Large intestine (tissue), 3 donors: Measurements from ENCODE around the gene HMG20A. TPM values are rescaled to one million over a fixed set of nuclear protein-coding genes. Genes with fewer than 3 reads are reported as not detected.

Source experiments
- DNase-seq, 2 donors: peaks; one replicate each; pipeline versions ENCODE4 v3.0.0 to v3.0.0-alpha.2; 2013
- H3K27ac ChIP-seq: one replicate; pipeline ENCODE4 v1.5.1; 2013; ENCODE audit warnings: low read length
- H3K27me3 ChIP-seq: 2 replicates; pipeline ENCODE4 v1.6.1; 2013; ENCODE audit warnings: low read length; ENCODE audit not compliant: control insufficient read depth, insufficient read depth
- H3K36me3 ChIP-seq: 2 replicates; pipeline ENCODE4 v1.6.1; 2013; ENCODE audit warnings: low read length; ENCODE audit not compliant: control insufficient read depth, insufficient read depth
- H3K4me1 ChIP-seq: one replicate; pipeline ENCODE4 v1.6.1; 2013; ENCODE audit warnings: low read length; ENCODE audit not compliant: control insufficient read depth, insufficient read depth
- H3K4me3 ChIP-seq: one replicate; pipeline ENCODE4 v1.5.1; 2013; ENCODE audit warnings: low read length
- H3K9me3 ChIP-seq: one replicate; pipeline ENCODE4 v1.6.1; 2013; ENCODE audit warnings: mild to moderate bottlenecking, low read depth, low read length, moderate library complexity; ENCODE audit not compliant: control insufficient read depth
- WGBS: methylation state at CpG from one replicate; pipeline ENCODE4 v1.1.5; 2013; ENCODE audit warnings: low lambda C conversion rate; ENCODE audit not compliant: insufficient coverage; 5-methylcytosine and 5-hydroxymethylcytosine counted together
- polyA plus RNA-seq: library from polyadenylated mRNA; unstranded; fragments of 120-200 nt; gene quantifications from one replicate; pipeline ENCODE4 v1.2.1, GENCODE V29; 2013

The HMG20A gene
- polyA plus RNA-seq, 1 donor = 38.8 TPM

DNA sequence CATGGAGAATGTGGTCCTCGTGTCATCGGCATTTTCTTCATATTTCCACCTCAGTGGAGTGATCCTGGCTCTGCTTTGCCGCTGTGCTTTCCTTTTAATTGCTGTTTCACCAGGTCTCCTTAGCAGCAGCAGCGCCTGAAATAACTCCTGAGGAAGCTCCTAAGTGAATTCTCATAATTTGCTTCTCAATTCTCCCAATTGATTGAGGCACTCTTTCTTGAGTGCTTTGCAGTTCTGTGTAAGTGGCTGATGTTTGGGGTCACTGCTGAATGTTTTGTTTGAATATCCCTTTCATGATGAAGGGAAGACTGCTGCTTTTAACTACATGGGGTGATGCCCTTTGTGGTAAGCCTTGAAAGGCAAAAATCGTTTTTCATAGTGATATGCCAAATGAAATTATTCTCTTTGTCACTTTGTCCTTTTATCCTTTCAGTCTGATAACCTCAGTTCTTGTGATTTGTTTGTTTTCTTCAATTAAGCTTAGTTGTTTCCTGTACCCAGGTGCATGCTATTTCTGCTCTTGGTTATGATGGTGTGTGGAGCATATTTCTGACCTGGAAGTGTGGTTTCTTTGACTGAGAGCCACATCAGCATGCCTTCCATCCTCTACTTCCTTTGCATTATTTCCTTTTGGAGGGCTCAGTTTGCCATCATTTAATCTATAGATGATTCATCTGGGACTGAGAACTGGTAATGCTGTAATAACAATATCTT is 36.7 kb downstream of the HMG20A start:
- no peak for DNase-seq
- no peak overlapping the region for H3K27ac ChIP-seq
- no peaks in the 10 kb centered on the region for H3K27me3 ChIP-seq
- peaks cover 3% of the 10 kb centered on the region for H3K4me1 ChIP-seq
- peaks cover 17% of the 10 kb centered on the region for H3K36me3 ChIP-seq
- no peak overlapping the region for H3K4me3 ChIP-seq
- no peaks in the 10 kb centered on the region for H3K9me3 ChIP-seq
- WGBS = 77% methylated on average over 3 of the region's 5 CpGs

DNA sequence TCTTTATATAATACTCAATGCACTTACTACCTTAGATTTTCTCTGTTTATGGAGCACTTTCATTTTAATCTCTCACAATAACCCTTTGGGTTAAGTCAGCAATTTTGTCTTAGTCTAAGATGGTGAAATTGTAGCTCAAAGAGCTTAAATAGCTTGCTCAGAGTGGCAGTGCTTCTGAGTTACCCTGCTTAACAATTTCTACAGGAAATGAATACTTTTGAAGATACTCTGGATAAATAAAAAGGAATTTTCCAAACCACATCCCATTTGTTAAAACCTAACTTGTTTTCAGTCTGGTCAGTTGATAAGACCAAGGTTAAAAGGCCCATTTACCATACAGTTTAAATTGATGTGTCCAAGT is 37.2 kb downstream of the HMG20A start:
- no peak for DNase-seq
- H3K9me3 ChIP-seq = no peaks in the 10 kb centered on the region
- no peaks in the 10 kb centered on the region for H3K27me3 ChIP-seq
- peaks cover 3% of the 10 kb centered on the region for H3K4me1 ChIP-seq
- peaks cover 18% of the 10 kb centered on the region for H3K36me3 ChIP-seq
- no peak overlapping the region for H3K4me3 ChIP-seq
- H3K27ac ChIP-seq = no peak overlapping the region

DNA sequence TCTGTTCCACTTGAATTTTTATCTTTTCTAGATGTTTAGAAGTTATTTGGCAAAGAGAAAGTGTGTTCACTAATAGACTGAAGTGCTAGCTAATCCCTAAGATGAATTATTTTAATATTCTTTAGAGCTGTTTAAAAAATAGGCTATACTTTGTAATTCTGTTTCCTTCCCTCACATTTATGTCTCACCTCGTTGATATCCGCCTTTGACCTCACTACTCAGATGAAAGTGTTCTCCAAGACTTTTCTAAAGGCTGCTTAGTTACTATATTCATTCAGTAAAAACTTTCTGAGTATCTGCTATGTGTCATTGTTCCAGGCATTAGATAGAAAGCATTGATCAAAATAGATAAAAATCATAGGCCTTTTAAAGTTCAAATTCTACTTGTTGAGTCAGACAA is 38.3 kb downstream of the HMG20A start:
- WGBS = 100% methylated on average over 2 of the region's 2 CpGs

DNA sequence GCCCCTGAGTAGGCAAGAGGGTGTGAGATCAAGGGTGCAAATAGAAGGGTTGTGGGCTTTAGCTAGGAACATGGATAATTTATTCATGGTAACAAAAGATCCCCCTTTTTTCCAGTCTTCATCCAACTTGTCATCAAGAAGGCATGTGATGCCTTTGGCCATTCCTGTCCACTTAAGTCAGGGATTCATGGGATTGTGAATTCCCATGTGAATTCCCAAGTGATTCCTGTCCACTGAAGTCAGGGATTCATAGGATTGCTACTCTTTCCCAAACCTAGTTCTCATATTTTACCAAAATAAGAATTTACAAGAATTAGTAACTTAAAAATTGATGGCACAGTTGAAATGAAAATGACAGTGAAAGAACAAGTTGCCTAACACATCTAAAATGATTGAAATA is 40.8 kb downstream of the HMG20A start:
- H3K27ac ChIP-seq = no peak overlapping the region
- H3K36me3 ChIP-seq = peaks cover 22% of the 10 kb centered on the region
- no peak overlapping the region for H3K4me3 ChIP-seq
- H3K27me3 ChIP-seq = no peaks in the 10 kb centered on the region
- no peak for DNase-seq
- H3K9me3 ChIP-seq = no peaks in the 10 kb centered on the region
- peaks cover 3% of the 10 kb centered on the region for H3K4me1 ChIP-seq

More for the DNA sequence above, 38.3 kb downstream of the HMG20A start:
- Histone ChIP-seq H3K9me3 (no peaks in the 10 kb centered on the region), H3K36me3 (peaks cover 19% of the 10 kb centered on the region), H3K27ac (no peak overlapping the region), H3K27me3 (no peaks in the 10 kb centered on the region), H3K4me3 (no peak overlapping the region), H3K4me1 (peaks cover 3% of the 10 kb centered on the region)
- no peak for DNase-seq

DNA sequence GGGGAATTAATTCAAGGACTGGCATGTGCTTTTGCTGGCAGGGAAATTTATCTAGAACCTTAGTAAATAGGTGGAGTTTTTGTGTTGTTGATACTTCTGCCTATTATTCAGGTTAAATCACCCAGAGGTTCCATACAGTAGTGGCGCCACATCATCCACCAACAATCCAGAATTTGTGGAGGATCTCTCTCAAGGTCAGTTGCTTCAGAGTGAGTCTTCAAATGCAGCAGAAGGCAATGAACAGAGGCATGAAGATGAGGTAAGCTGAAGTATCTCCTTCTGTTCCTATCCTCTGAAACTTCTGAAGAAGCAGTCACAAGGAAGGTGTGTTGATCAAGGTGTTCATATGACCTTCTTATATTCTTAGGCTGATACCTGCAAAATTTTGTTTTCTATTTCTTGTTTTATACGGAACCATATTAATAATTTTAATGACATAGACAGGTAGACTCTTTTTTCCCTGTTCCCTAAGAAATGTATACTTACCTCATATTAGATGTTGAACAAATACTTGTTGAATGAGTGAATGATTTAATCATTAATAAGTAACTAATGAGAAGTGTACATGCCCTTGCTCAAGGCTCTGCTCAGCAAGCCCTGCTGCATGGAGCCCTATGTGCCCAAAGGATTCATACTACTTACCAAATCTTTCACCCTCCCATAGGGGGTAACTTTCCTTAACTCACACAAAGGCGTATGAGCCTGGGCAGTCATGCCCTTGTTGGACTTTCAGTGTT is 43.6 kb downstream of the HMG20A start:
- H3K36me3 ChIP-seq = peaks cover 33% of the 10 kb centered on the region
- WGBS = 100% methylated on average over 2 of the region's 3 CpGs
- H3K27ac ChIP-seq = no peak overlapping the region
- no peaks in the 10 kb centered on the region for H3K4me1 ChIP-seq
- no peaks in the 10 kb centered on the region for H3K9me3 ChIP-seq
- no peak overlapping the region for H3K4me3 ChIP-seq
- DNase-seq = no peak
- H3K27me3 ChIP-seq = no peaks in the 10 kb centered on the region

DNA sequence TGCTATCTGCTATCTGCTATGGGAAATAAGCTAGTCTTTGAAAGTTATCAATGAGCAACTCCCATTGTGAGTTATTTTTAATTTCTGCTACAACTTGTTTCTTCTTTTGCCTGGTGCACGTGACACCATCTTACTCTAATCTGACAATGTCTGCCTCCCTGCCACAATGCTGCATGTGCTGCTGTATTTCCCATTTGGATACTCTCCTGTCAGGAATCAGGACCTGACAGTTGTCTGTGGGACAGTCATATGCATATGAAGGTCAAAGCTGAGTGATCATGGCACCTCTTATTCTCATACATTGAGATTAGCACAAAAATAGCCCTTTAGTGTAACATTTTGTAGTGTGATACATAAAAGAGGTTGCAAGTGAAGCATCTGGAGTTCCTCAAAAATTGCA is 45.8 kb downstream of the HMG20A start:
- DNase-seq = no peak
- H3K4me3 ChIP-seq = no peak overlapping the region
- peaks cover 35% of the 10 kb centered on the region for H3K36me3 ChIP-seq

DNA sequence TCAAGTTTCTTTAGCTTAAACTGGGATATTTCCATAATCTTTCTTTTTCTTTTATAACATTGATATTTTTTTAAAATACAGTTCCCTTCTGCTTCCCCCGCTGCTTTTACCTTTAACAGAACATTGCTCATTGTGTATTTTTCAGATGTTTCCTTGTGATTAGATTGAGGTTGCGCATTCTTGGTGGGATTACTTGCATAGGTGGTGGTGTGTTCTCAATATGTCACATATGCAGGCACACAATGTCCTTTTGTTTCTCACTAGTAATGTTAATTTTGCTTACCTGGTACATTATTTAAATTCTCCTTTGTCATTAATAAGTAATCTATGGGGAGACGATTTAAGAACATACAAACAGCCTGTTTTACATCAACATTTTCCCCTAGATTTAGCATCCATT is 48.2 kb downstream of the HMG20A start:
- no peaks in the 10 kb centered on the region for H3K4me1 ChIP-seq
- WGBS = 80% methylated on average over 1 of the region's 3 CpGs
- H3K36me3 ChIP-seq = peaks cover 39% of the 10 kb centered on the region
- no peaks in the 10 kb centered on the region for H3K9me3 ChIP-seq
- H3K27ac ChIP-seq = no peak overlapping the region
- H3K27me3 ChIP-seq = no peaks in the 10 kb centered on the region
- DNase-seq = no peak
- H3K4me3 ChIP-seq = no peak overlapping the region

More for the DNA sequence above, 45.8 kb downstream of the HMG20A start:
- Histone ChIP-seq H3K4me1 (no peaks in the 10 kb centered on the region), H3K27ac (no peak overlapping the region), H3K9me3 (no peaks in the 10 kb centered on the region), H3K27me3 (no peaks in the 10 kb centered on the region)
- 100% methylated on average over 1 of the region's 1 CpG for WGBS

DNA sequence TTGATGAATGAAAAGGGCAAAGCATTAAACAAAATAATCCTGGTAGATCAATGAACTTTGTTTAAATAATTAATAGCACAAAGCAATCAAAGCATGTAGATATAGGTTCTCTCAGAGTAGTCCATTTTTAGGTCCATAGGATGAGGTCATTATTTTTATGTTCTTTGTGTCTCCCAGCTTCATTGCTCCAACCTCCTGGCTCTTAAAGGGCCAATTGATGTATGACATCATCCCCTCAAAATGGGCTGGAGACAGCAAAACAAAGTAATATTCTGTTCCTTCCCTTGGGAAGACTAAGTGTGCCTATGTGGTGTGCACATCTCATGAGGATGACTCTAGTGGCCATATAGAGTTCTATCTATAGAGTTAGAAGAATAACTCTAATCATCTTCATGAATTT is 49.5 kb downstream of the HMG20A start:
- H3K27me3 ChIP-seq = no peaks in the 10 kb centered on the region
- H3K4me3 ChIP-seq = no peak overlapping the region

DNA sequence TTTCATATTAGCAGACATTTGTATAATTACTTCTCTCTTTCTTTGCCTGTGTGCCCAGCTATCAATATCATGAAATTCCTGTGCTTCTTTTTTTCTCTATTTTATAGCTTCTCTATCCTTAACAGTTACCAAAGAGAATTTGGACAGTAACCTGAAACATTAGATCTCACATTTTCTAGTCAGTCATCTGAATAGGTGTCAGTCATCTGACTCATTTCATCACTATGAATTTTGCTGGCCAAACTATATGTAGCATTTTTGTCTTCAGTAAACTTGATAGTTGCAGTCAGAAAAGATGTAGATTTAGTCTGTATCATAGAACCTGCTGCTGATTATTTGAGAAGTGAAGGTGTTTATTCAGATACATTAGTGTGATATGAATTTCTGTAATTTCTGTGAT is 52.6 kb downstream of the HMG20A start:
- no peak overlapping the region for H3K27ac ChIP-seq
- DNase-seq = no peak
- H3K4me1 ChIP-seq = no peaks in the 10 kb centered on the region
- no peaks in the 10 kb centered on the region for H3K9me3 ChIP-seq
- H3K4me3 ChIP-seq = no peak overlapping the region
- H3K36me3 ChIP-seq = peaks cover 51% of the 10 kb centered on the region
- H3K27me3 ChIP-seq = no peaks in the 10 kb centered on the region

More for the DNA sequence above, 49.5 kb downstream of the HMG20A start:
- Histone ChIP-seq H3K9me3 (no peaks in the 10 kb centered on the region), H3K36me3 (peaks cover 47% of the 10 kb centered on the region), H3K4me1 (no peaks in the 10 kb centered on the region), H3K27ac (no peak overlapping the region)
- no peak for DNase-seq

DNA sequence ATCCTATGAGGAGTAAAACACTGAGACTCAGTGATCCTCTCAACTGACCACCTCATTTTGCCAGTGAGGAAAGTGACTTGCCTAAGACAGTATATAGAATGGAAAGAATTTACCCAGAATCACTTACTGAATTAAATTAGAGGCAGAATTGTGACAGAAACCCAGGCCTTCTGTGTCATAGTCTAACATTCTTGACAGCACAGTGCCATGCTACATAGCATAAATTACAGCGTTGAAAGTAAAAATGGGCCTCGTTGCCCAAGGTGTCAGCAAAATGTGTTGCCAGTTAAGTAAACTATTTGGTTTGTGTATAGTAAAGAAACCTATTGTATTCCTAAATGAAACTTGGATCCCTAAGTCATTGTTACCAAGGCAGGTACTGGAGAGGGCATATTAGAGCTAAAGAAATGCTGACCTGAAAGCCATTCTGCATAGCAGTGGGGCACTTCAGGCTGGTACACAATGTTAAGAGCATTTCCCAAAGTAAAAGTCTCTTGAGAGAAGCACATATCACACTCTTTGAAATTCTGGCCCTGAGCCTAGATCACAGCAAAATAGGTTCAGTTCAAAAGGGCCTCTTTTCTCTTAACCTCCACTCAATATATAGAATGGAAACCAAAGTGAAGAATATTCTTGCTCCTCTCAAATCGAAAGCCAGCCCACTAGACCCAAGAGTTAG is 53.8 kb downstream of the HMG20A start:
- no peaks in the 10 kb centered on the region for H3K9me3 ChIP-seq
- H3K4me1 ChIP-seq = no peaks in the 10 kb centered on the region
- WGBS = no CpG with 5 or more reads among the region's 3 CpGs
- H3K4me3 ChIP-seq = no peak overlapping the region
- peaks cover 54% of the 10 kb centered on the region for H3K36me3 ChIP-seq
- DNase-seq = no peak
- H3K27me3 ChIP-seq = no peaks in the 10 kb centered on the region
- H3K27ac ChIP-seq = no peak overlapping the region
